ENCODE results near the gene TENM4. TPM values are rescaled to one million over a fixed set of nuclear protein-coding genes. Genes with fewer than 3 reads are reported as not detected.

The TENM4 gene
- total RNA-seq, 1 experiment from 2014 or later, result 25.0 TPM

GRCh38 chr11:79397252-79397651 lies 43.6 kb downstream of the TENM4 start (continued):
- no peak for TF ChIP-seq ZNF138 (CRISPR knock-in tag; conservative IDR thresholded peaks at IDR 0.05)

GRCh38 chr11:79396674-79397073 lies 44.2 kb downstream of the TENM4 start:
- peaks cover 39% of the 10 kb centered on the region for H3K4me1 Mint-ChIP-seq
- no peak for ATAC-seq
- DNase-seq (ENCODE audit: low spot score), result no peak
- H3K4me3 Mint-ChIP-seq, result no peak overlapping the region
- TF ChIP-seq SMAD3 (CRISPR knock-in tag; IDR thresholded peaks at IDR 0.05; ENCODE audit: borderline replicate concordance) (no peak), NR2C2 (CRISPR knock-in tag; IDR thresholded peaks at IDR 0.05) (no peak), ZBTB21 (CRISPR knock-in tag; IDR thresholded peaks at IDR 0.05; ENCODE audit: borderline replicate concordance) (no peak), SOX15 (CRISPR knock-in tag; IDR thresholded peaks at IDR 0.05) (no peak), PRDM15 (CRISPR knock-in tag; IDR thresholded peaks at IDR 0.05) (no peak), SMAD4 (CRISPR knock-in tag; IDR thresholded peaks at IDR 0.05) (no peak), CDX4 (CRISPR knock-in tag; IDR thresholded peaks at IDR 0.05; ENCODE audit: borderline replicate concordance) (no peak), GTF2I (CRISPR knock-in tag; conservative IDR thresholded peaks at IDR 0.05) (no peak), ATF1 (CRISPR knock-in tag; IDR thresholded peaks at IDR 0.05) (no peak), KAT7 (CRISPR knock-in tag; IDR thresholded peaks at IDR 0.05; ENCODE audit: borderline replicate concordance) (no peak)
- no peaks in the 10 kb centered on the region for H3K9me3 Mint-ChIP-seq
- no peaks in the 10 kb centered on the region for H3K27me3 Mint-ChIP-seq (ENCODE audit: low read depth)
- no peaks in the 10 kb centered on the region for H3K36me3 Mint-ChIP-seq
- no peak overlapping the region; the same call in 1 of the 2 replicates for H3K27ac Mint-ChIP-seq
- ChIA-PET POLR2A (no interaction called here), CTCF (no interaction called here)

- Mint-ChIP-seq H3K27ac (no peak overlapping the region), H3K9me3 (no peaks in the 10 kb centered on the region), H3K36me3 (no peaks in the 10 kb centered on the region), H3K27me3 (ENCODE audit: low read depth) (no peaks in the 10 kb centered on the region), H3K4me1 (peaks cover 39% of the 10 kb centered on the region), H3K4me3 (no peak overlapping the region)
- CTCF ChIA-PET, result no interaction called here
- POLR2A ChIA-PET, result no interaction called here
- DNase-seq (ENCODE audit: low spot score), result no peak
- no peak for TF ChIP-seq ATF2 (CRISPR knock-in tag; IDR thresholded peaks at IDR 0.05; ENCODE audit: borderline replicate concordance, low read depth)
- no peak for TF ChIP-seq AR (CRISPR knock-in tag; IDR thresholded peaks at IDR 0.05)
- no peak for ATAC-seq
Measured at GRCh38 chr11:79396001-79396400, 44.8 kb downstream of the TENM4 start.

Data from WTC11 (cell line).